Measurements from ENCODE around the gene ATP6V1B1.

The ATP6V1B1 gene

GRCh38 chr2:70902067-70902442 lies 33.6 kb upstream of the ATP6V1B1 start:
- no peak overlapping the region for H3K4me3 ChIP-seq (ENCODE audit: low read depth, low read length)
- TF ChIP-seq CTCF (IDR thresholded peaks at IDR 0.05; ENCODE audit: borderline replicate concordance, insufficient read depth, low read depth, low read length) = no peak

GRCh38 chr2:70902579-70902978 lies 33.1 kb upstream of the ATP6V1B1 start:
- TF ChIP-seq CTCF (IDR thresholded peaks at IDR 0.05; ENCODE audit: borderline replicate concordance, insufficient read depth, low read depth, low read length) = no peak

GRCh38 chr2:70903171-70903570 lies 32.5 kb upstream of the ATP6V1B1 start:
- no peak overlapping the region for H3K4me3 ChIP-seq (ENCODE audit: low read depth, low read length)
- no peak for TF ChIP-seq CTCF (IDR thresholded peaks at IDR 0.05; ENCODE audit: borderline replicate concordance, insufficient read depth, low read depth, low read length)

More at GRCh38 chr2:70902579-70902978, 33.1 kb upstream of the ATP6V1B1 start:
- H3K4me3 ChIP-seq (ENCODE audit: low read depth, low read length) = no peak overlapping the region

GRCh38 chr2:70903641-70904340 lies 31.9 kb upstream of the ATP6V1B1 start:
- no peak for TF ChIP-seq CTCF (IDR thresholded peaks at IDR 0.05; ENCODE audit: borderline replicate concordance, insufficient read depth, low read depth, low read length)
- H3K4me3 ChIP-seq (ENCODE audit: low read depth, low read length) = no peak overlapping the region

- no peak for TF ChIP-seq CTCF (IDR thresholded peaks at IDR 0.05; ENCODE audit: borderline replicate concordance, insufficient read depth, low read depth, low read length)
- H3K4me3 ChIP-seq (ENCODE audit: low read depth, low read length) = no peak overlapping the region
Observed at GRCh38 chr2:70904371-70905216, 31.1 kb upstream of the ATP6V1B1 start.

GRCh38 chr2:70905443-70906421 lies 30.0 kb upstream of the ATP6V1B1 start:
- TF ChIP-seq CTCF (IDR thresholded peaks at IDR 0.05; ENCODE audit: borderline replicate concordance, insufficient read depth, low read depth, low read length) = no peak
- H3K4me3 ChIP-seq (ENCODE audit: low read depth, low read length) = no peak overlapping the region

All from GM12875 (cell line).